Ovary (tissue), 9 donors: ENCODE data around the gene FGD5. TPM values are rescaled to one million over a fixed set of nuclear protein-coding genes. Genes with fewer than 3 reads are reported as not detected.

Source experiments
- DNase-seq, 5 donors: peaks; one replicate each; pipeline ENCODE4 v3.0.0-alpha.2; 2019 to 2020
- H3K27ac ChIP-seq, 2 donors: fragments of 200-600 bp; one replicate each; pipeline versions ENCODE4 v1.5.1 to v1.8.0; 2019 to 2022
- H3K27me3 ChIP-seq: fragments of 200-600 bp; one replicate; pipeline ENCODE4 v1.8.0; 2022
- H3K36me3 ChIP-seq: fragments of 200-600 bp; sonication (generic); one replicate; pipeline ENCODE4 v1.5.1; 2019
- H3K4me1 ChIP-seq: one replicate; pipeline ENCODE4 v1.8.1; 2013; ENCODE audit warnings: mild to moderate bottlenecking, moderate library complexity; ENCODE audit not compliant: insufficient read depth
- H3K4me3 ChIP-seq: fragments of 200-600 bp; sonication (generic); one replicate; pipeline ENCODE4 v1.5.1; 2017
- H3K9me3 ChIP-seq, 2 donors: fragments of 200-600 bp in 1 of 2; sonication (generic) in 1 of 2; one replicate each; pipeline versions ENCODE4 v1.5.1 to v1.8.1; 2013 to 2019; ENCODE audit warnings: mild to moderate bottlenecking in 1 of 2, moderate library complexity in 1 of 2
- CTCF ChIP-seq, 3 donors: fragments of 450-650 bp in 2 of 3; fragments of 200-600 bp in 1 of 3; IDR thresholded peaks; one replicate each; pipeline versions ENCODE4 v1.5.1 to v1.8.0; 2016 to 2022; ENCODE audit warnings: antibody characterized with exemption in 3 of 3, mild to moderate bottlenecking in 1 of 3
- EP300 ChIP-seq: sonication (generic); formaldehyde crosslinking; IDR thresholded peaks from one replicate; pipeline ENCODE4 v1.6.1; 2017; ENCODE audit warnings: antibody characterized with exemption
- POLR2A ChIP-seq: fragments of 450-650 bp; IDR thresholded peaks from one replicate; pipeline ENCODE4 v1.6.1; 2017; ENCODE audit warnings: antibody characterized with exemption, mild to moderate bottlenecking, moderate library complexity
- WGBS, 3 donors: extraction: QIAGEN DNeasy Blood & Tissue Kit in 1 of 3; methylation state at CpG; one replicate each; pipeline versions ENCODE4 v1.1.5 to v1.1.7; 2013 to 2017; 5-methylcytosine and 5-hydroxymethylcytosine counted together
- intact Hi-C, 4 donors: fragments of 100-400 bp; cut with DNase I; formaldehyde crosslinking; loops; one replicate each; pipeline versions ENCODE4 v1.11.0 to v1.15.1; 2022 to 2023
- polyA plus RNA-seq, 2 donors: library from polyadenylated mRNA; stranded (reverse); fragments of 200-250 nt in 1 of 2; fragments of 350-450 nt in 1 of 2; fragmentation: Illumina TruSeq in 1 of 2; extraction: RNeasy Lipid Tissue Mini Kit (QIAGEN cat#74804) in 1 of 2; gene quantifications; one replicate each; pipeline ENCODE4 v1.2.3, GENCODE V29; 2013 to 2014
- total RNA-seq, 7 donors: library from RNA; depleted of rRNA in 2 of 7; stranded (reverse); fragments of >200 nt in 2 of 7; fragmentation: NEBNext Ultra II Directional in 3 of 7; extraction: Animal tissue kit (Norgen Biotek cat#: 25700) in 3 of 7; gene quantifications; one replicate each; pipeline versions ENCODE4 v1.1.0 to v1.2.4, GENCODE V29; 2016 to 2023
- donor health status: DM: no; HTN: no; CAD: no; lungs with moderate emphysema.
- donor health status: DM: no; HTN: no; CAD: no.
- donor health status: Bipolar disorder and iron deficiency.
- donor health status: DM: yes; HTN: yes; CAD: no.
- donor health status: DM: no; HTN: no; CAD: no.
- donor health status: DM: yes; HTN: yes; CAD: no.

FGD5 gene
- total and polyA plus RNA-seq, 9 donors: 5.1 to 38.3 (median 13.0) TPM

- DNase-seq: no peak
- H3K4me3 ChIP-seq: no peak overlapping the region
- H3K27ac ChIP-seq: no peak overlapping the region
- no peaks in the 10 kb centered on the region for H3K27me3 ChIP-seq
- no peaks in the 10 kb centered on the region for H3K36me3 ChIP-seq
- H3K9me3 ChIP-seq: no peaks in the 10 kb centered on the region
- TF ChIP-seq POLR2A (no peak), EP300 (no peak), CTCF (IDR thresholded peaks at IDR 0.05) (no peak)
- WGBS, 3 donors: 4 to 14% (median 8%) methylated on average over 1 of the region's 1 CpG
- H3K4me1 ChIP-seq: peaks cover 11% of the 10 kb centered on the region
- intact Hi-C loops: loop anchor here in 1 of 4 donors (10.0 kb wide), 1 partner anchor 97 kb away; no protein-coding TSS in a partner anchor
These were observed 139.2 kb downstream of the FGD5 start for GRCh38 chr3:14957925-14958324.

- DNase-seq: no peak
- TF ChIP-seq CTCF (IDR thresholded peaks at IDR 0.05): no peak
- no peak for TF ChIP-seq POLR2A
- WGBS, 3 donors: 23 to 43% (median 25%) methylated on average over 2 of the region's 2 CpGs
- intact Hi-C loops: loop anchor here in 1 of 4 donors (10.0 kb wide), 1 partner anchor 95 kb away; no protein-coding TSS in a partner anchor
- no peaks in the 10 kb centered on the region for H3K36me3 ChIP-seq
- peak overlapping the region in 1 of 2 donors; percentile 47 for H3K27ac ChIP-seq
- H3K4me1 ChIP-seq: peaks cover 11% of the 10 kb centered on the region
- no peaks in the 10 kb centered on the region for H3K27me3 ChIP-seq
- no peak overlapping the region for H3K4me3 ChIP-seq
- no peaks in the 10 kb centered on the region for H3K9me3 ChIP-seq
These were observed 140.7 kb downstream of the FGD5 start for GRCh38 chr3:14959359-14959943.

GRCh38 chr3:14962762-14963161, 144.0 kb downstream of the FGD5 start:
- Histone ChIP-seq H3K27me3 (no peaks in the 10 kb centered on the region), H3K27ac (no peak overlapping the region), H3K4me3 (no peak overlapping the region), H3K4me1 (peaks cover 7% of the 10 kb centered on the region), H3K36me3 (no peaks in the 10 kb centered on the region), H3K9me3 (no peaks in the 10 kb centered on the region)
- no peak for DNase-seq
- TF ChIP-seq POLR2A: no peak
- TF ChIP-seq EP300: no peak
- TF ChIP-seq CTCF (IDR thresholded peaks at IDR 0.05): no peak
- 97 to 98% (median 98%) methylated on average over 5 of the region's 5 CpGs for WGBS, 3 donors
- intact Hi-C loops: no loop called here

- TF ChIP-seq CTCF (IDR thresholded peaks at IDR 0.05): no peak
- no peak for TF ChIP-seq EP300
- TF ChIP-seq POLR2A: no peak
- H3K27ac ChIP-seq: no peak overlapping the region
These were observed 148.5 kb downstream of the FGD5 start for GRCh38 chr3:14967285-14967684.

More at GRCh38 chr3:14967285-14967684, 148.5 kb downstream of the FGD5 start:
- Histone ChIP-seq H3K9me3 (no peaks in the 10 kb centered on the region), H3K4me3 (no peak overlapping the region), H3K4me1 (peaks cover 3% of the 10 kb centered on the region), H3K36me3 (no peaks in the 10 kb centered on the region), H3K27me3 (no peaks in the 10 kb centered on the region)
- WGBS, 3 donors: 57 to 82% (median 82%) methylated on average over 1 of the region's 1 CpG
- DNase-seq: no peak
- intact Hi-C loops: no loop called here
